ENCODE measurements around the gene RAB4B. TPM values are rescaled to one million over a fixed set of nuclear protein-coding genes. Genes with fewer than 3 reads are reported as not detected.

Gene RAB4B
- total RNA-seq, 1 donor from 2014 or later = 20.7 TPM

GRCh38 chr19:40774916-40775631 lies 3.0 kb upstream of the RAB4B start, which contains the start of gene MIA:
MIA (plus strand) TSS chr19:40775521; CDS start chr19:40775543, 22 bp downstream.
- TF ChIP-seq CTCF (IDR thresholded peaks at IDR 0.05; ENCODE audit: unreplicated experiment) = no peak
- no peak within 1 kb of the TSS for H3K4me3 Mint-ChIP-seq (ENCODE audit: low read depth)
- H3K27ac Mint-ChIP-seq = peak within 1 kb of the TSS; percentile 78
- no peaks in the 10 kb centered on the region for H3K27me3 Mint-ChIP-seq
- H3K9me3 Mint-ChIP-seq (ENCODE audit: low read depth) = peaks cover 4% of the 10 kb centered on the region
- peaks cover 10% of the 10 kb centered on the region for H3K4me1 Mint-ChIP-seq (ENCODE audit: low read depth)
- DNase-seq (ENCODE audit: low spot score, unreplicated experiment) = no peak
- H3K36me3 Mint-ChIP-seq (ENCODE audit: insufficient read depth) = peaks cover 11% of the 10 kb centered on the region

GRCh38 chr19:40775632-40776022 lies 2.4 kb upstream of the RAB4B start:
- no peak for TF ChIP-seq CTCF (IDR thresholded peaks at IDR 0.05; ENCODE audit: unreplicated experiment)
- no peak overlapping the region for H3K4me3 Mint-ChIP-seq (ENCODE audit: low read depth)
- peaks cover 10% of the 10 kb centered on the region for H3K4me1 Mint-ChIP-seq (ENCODE audit: low read depth)
- H3K27ac Mint-ChIP-seq = peak overlapping the region; percentile 78
- no peak for DNase-seq (ENCODE audit: low spot score, unreplicated experiment)
- H3K9me3 Mint-ChIP-seq (ENCODE audit: low read depth) = peaks cover 4% of the 10 kb centered on the region
- H3K36me3 Mint-ChIP-seq (ENCODE audit: insufficient read depth) = peaks cover 8% of the 10 kb centered on the region
- H3K27me3 Mint-ChIP-seq = no peaks in the 10 kb centered on the region

- Mint-ChIP-seq H3K4me1 (ENCODE audit: low read depth) (peaks cover 10% of the 10 kb centered on the region), H3K27me3 (no peaks in the 10 kb centered on the region), H3K36me3 (ENCODE audit: insufficient read depth) (peaks cover 4% of the 10 kb centered on the region), H3K27ac (no peak overlapping the region), H3K9me3 (ENCODE audit: low read depth) (no peaks in the 10 kb centered on the region), H3K4me3 (ENCODE audit: low read depth) (no peak overlapping the region)
- DNase-seq (ENCODE audit: low spot score, unreplicated experiment) = no peak
- TF ChIP-seq CTCF (IDR thresholded peaks at IDR 0.05; ENCODE audit: unreplicated experiment) = no peak
Observed at GRCh38 chr19:40776364-40776763, 1.7 kb upstream of the RAB4B start.

GRCh38 chr19:40776932-40777644 lies 959 bp upstream of the RAB4B start:
- H3K4me1 Mint-ChIP-seq (ENCODE audit: low read depth) = peaks cover 10% of the 10 kb centered on the region
- H3K36me3 Mint-ChIP-seq (ENCODE audit: insufficient read depth) = peaks cover 5% of the 10 kb centered on the region
- no peak for TF ChIP-seq CTCF (IDR thresholded peaks at IDR 0.05; ENCODE audit: unreplicated experiment)
- peak; percentile 79 for DNase-seq (ENCODE audit: low spot score, unreplicated experiment)
- peak overlapping the region; percentile 82 for H3K4me3 Mint-ChIP-seq (ENCODE audit: low read depth)
- H3K9me3 Mint-ChIP-seq (ENCODE audit: low read depth) = no peaks in the 10 kb centered on the region
- no peaks in the 10 kb centered on the region for H3K27me3 Mint-ChIP-seq
- H3K27ac Mint-ChIP-seq = peak overlapping the region; percentile 100

GRCh38 chr19:40777645-40777936 lies 456 bp upstream of the RAB4B start:
- Mint-ChIP-seq H3K27ac (peak overlapping the region; percentile 100), H3K27me3 (no peaks in the 10 kb centered on the region), H3K4me3 (ENCODE audit: low read depth) (peak overlapping the region; percentile 82), H3K36me3 (ENCODE audit: insufficient read depth) (peaks cover 7% of the 10 kb centered on the region), H3K4me1 (ENCODE audit: low read depth) (peaks cover 10% of the 10 kb centered on the region), H3K9me3 (ENCODE audit: low read depth) (no peaks in the 10 kb centered on the region)
- DNase-seq (ENCODE audit: low spot score, unreplicated experiment) = no peak
- TF ChIP-seq CTCF (IDR thresholded peaks at IDR 0.05; ENCODE audit: unreplicated experiment) = no peak

Data from progenitor cell of endocrine pancreas (in vitro differentiated cells).